A549 (cell line): Measurements from ENCODE around the gene GMPR2. TPM values are rescaled to one million over a fixed set of nuclear protein-coding genes. Genes with fewer than 3 reads are reported as not detected.

Source experiments
- ATAC-seq, 2 experiments: fragments of 200-7000 bp in 1 of 2; fragments of >200 bp in 1 of 2; cut with Nextera tagmentation in 1 of 2; cut with Tn5 transposase in 1 of 2; 3 replicates each; pipeline versions ENCODE4 v1.8.0 to v1.9.1; 2018 to 2020; ENCODE audit warnings: mild to moderate bottlenecking in 1 of 2, moderate library complexity in 1 of 2
- CTCF ChIA-PET: fragments of 300-600 bp; sonication (Branson Sonifier 250); formaldehyde crosslinking; extraction: SDS; loops from one replicate; lab custom pipeline; 2021; ENCODE audit warnings: antibody characterized with exemption, inconsistent platforms; lab: Yijun Ruan, JAX
- POLR2A ChIA-PET: fragments of 350-600 bp; formaldehyde crosslinking; extraction: SDS; loops from one replicate; lab custom pipeline; 2021; ENCODE audit warnings: antibody characterized with exemption, inconsistent platforms; lab: Yijun Ruan, JAX
- DNase-seq, 2 experiments: peaks; one replicate each; pipeline versions ENCODE4 v3.0.0 to v3.0.0-alpha.2; 2011 to 2016; ENCODE audit warnings: low read depth in 1 of 2, low spot score in 1 of 2
- FAIRE-seq: peaks from 2 replicates; lab custom pipeline; 2011; peaks lifted over from hg19 to GRCh38; lab: Jason Lieb, UNC
- H3K27ac ChIP-seq, 2 experiments: fragments of >200 bp; sonication (Bioruptor Twin); formaldehyde crosslinking; 3 replicates each; pipeline ENCODE4 v1.5.1; 2016 to 2017
- H3K4me1 ChIP-seq: fragments of >200 bp; sonication (Bioruptor Twin); formaldehyde crosslinking; 3 replicates; pipeline ENCODE4 v1.6.1; 2016
- H3K4me2 ChIP-seq: fragments of >200 bp; sonication (Bioruptor Twin); formaldehyde crosslinking; 3 replicates; pipeline ENCODE4 v1.6.1; 2016
- H3K4me3 ChIP-seq: fragments of >200 bp; sonication (Bioruptor Twin); formaldehyde crosslinking; 3 replicates; pipeline ENCODE4 v1.5.1; 2016
- H3K9me3 ChIP-seq: fragments of >200 bp; sonication (Bioruptor Twin); formaldehyde crosslinking; 3 replicates; pipeline ENCODE4 v1.6.1; 2016
- ATOH8 ChIP-seq: fragments of 250-450 bp; sonication (Bioruptor Pico); IDR thresholded peaks from 2 replicates; pipeline ENCODE4 v1.5.0; 2020; ENCODE audit warnings: low read depth, mild to moderate bottlenecking, moderate library complexity
- BHLHE40 ChIP-seq: IDR thresholded peaks from 2 replicates; pipeline ENCODE4 v1.6.1; 2012; ENCODE audit warnings: low read depth, low read length, inconsistent platforms
- CBX2 ChIP-seq: fragments of 200-600 bp; sonication (generic); IDR thresholded peaks from 2 replicates; pipeline ENCODE4 v1.6.1; 2016; ENCODE audit warnings: low read depth, mild to moderate bottlenecking, borderline replicate concordance
- CBX8 ChIP-seq: fragments of 200-600 bp; sonication (generic); IDR thresholded peaks from 2 replicates; pipeline ENCODE4 v1.6.1; 2016
- E2F6 ChIP-seq: IDR thresholded peaks from 2 replicates; pipeline ENCODE4 v1.6.1; 2012; ENCODE audit warnings: low read depth, borderline replicate concordance
- EHF ChIP-seq: fragments of 250-450 bp; sonication (Bioruptor Pico); IDR thresholded peaks from 2 replicates; pipeline ENCODE4 v1.5.0; 2020; ENCODE audit warnings: mild to moderate bottlenecking
- ELK1 ChIP-seq: fragments of 150-350 bp; IDR thresholded peaks from 2 replicates; pipeline ENCODE4 v1.6.1; 2014; ENCODE audit warnings: low read depth, mild to moderate bottlenecking, low read length
- FOXS1 ChIP-seq: fragments of 250-450 bp; sonication (Bioruptor Pico); IDR thresholded peaks from 2 replicates; pipeline ENCODE4 v1.5.0; 2020; ENCODE audit warnings: mild to moderate bottlenecking, moderate library complexity
- GATA3 ChIP-seq: IDR thresholded peaks from 2 replicates; pipeline ENCODE4 v1.6.1; 2012; ENCODE audit warnings: borderline replicate concordance
- HDAC2 ChIP-seq: fragments of 200-600 bp; sonication (generic); IDR thresholded peaks from 2 replicates; pipeline ENCODE4 v1.6.1; 2016
- HES2 ChIP-seq: fragments of >200 bp; sonication (Bioruptor Twin); formaldehyde crosslinking; IDR thresholded peaks from 2 replicates; pipeline ENCODE4 v1.6.1; 2016
- HOXA7 ChIP-seq: fragments of 250-450 bp; sonication (Bioruptor Pico); IDR thresholded peaks from 2 replicates; pipeline ENCODE4 v1.5.0; 2020; ENCODE audit warnings: mild to moderate bottlenecking, moderate library complexity
- KDM1A ChIP-seq: fragments of 200-600 bp; sonication (generic); IDR thresholded peaks from 2 replicates; pipeline ENCODE4 v1.6.1; 2016; ENCODE audit warnings: low read depth, mild to moderate bottlenecking
- KDM5A ChIP-seq: fragments of 200-600 bp; sonication (generic); IDR thresholded peaks from 2 replicates; pipeline ENCODE4 v1.6.1; 2016; ENCODE audit warnings: antibody characterized with exemption, mild to moderate bottlenecking
- MAFK ChIP-seq: fragments of 450-650 bp; IDR thresholded peaks from 2 replicates; pipeline ENCODE4 v1.6.1; 2014; ENCODE audit not compliant: partially characterized antibody
- MYC ChIP-seq: IDR thresholded peaks from 2 replicates; pipeline ENCODE4 v1.6.1; 2012; ENCODE audit warnings: mild to moderate bottlenecking, inconsistent platforms, low read length, improper control_type of control experiment, borderline replicate concordance
- NR3C1 ChIP-seq: fragments of >200 bp; sonication (Bioruptor Twin); formaldehyde crosslinking; IDR thresholded peaks from 3 replicates; pipeline ENCODE4 v1.6.1; 2017
- PBX3 ChIP-seq: IDR thresholded peaks from 2 replicates; pipeline ENCODE4 v1.6.1; 2012
- RARB ChIP-seq: fragments of 250-450 bp; sonication (Bioruptor Pico); IDR thresholded peaks from 2 replicates; pipeline ENCODE4 v1.8.0; 2021; ENCODE audit warnings: mild to moderate bottlenecking, moderate library complexity
- TFCP2L1 ChIP-seq: fragments of 250-450 bp; sonication (Bioruptor Pico); IDR thresholded peaks from 2 replicates; pipeline ENCODE4 v1.5.0; 2021; ENCODE audit warnings: mild to moderate bottlenecking
- USF2 ChIP-seq: fragments of 450-650 bp; IDR thresholded peaks from 2 replicates; pipeline ENCODE4 v1.6.1; 2014; ENCODE audit warnings: antibody characterized with exemption
- ZNF302 ChIP-seq: fragments of 250-450 bp; sonication (Bioruptor Pico); IDR thresholded peaks from 2 replicates; pipeline ENCODE4 v1.9.0; 2021; ENCODE audit warnings: inconsistent platforms, mild to moderate bottlenecking, moderate library complexity
- ZSCAN20 ChIP-seq: fragments of 250-450 bp; sonication (Bioruptor Pico); IDR thresholded peaks from 2 replicates; pipeline ENCODE4 v1.8.0; 2022; ENCODE audit warnings: mild to moderate bottlenecking, moderate library complexity
- WGBS: methylation state at CpG from one replicate; pipeline ENCODE4 v1.1.6; 2017; ENCODE audit errors: missing lambda C conversion rate; 5-methylcytosine and 5-hydroxymethylcytosine counted together
- polyA plus RNA-seq, 4 experiments: library from polyadenylated mRNA; depleted of rRNA in 3 of 4; stranded (reverse); fragments of >200 nt; fragmentation: RNase III in 1 of 4; extraction: RNeasy Plus Mini Kit Qiagen cat#74134 plus additional on column Dnase treatment in 1 of 4; gene quantifications; 2 replicates in 3 of 4; 3 replicates in 1 of 4; pipeline ENCODE4 v1.2.3, GENCODE V29; 2011 to 2017

GMPR2 gene
- polyA plus RNA-seq, 2 of the 4 experiments (the other 2 are of a cell fraction), result 70.0 to 91.7 TPM

- TF ChIP-seq CBX2 (no peak), E2F6 (peak; percentile 48; the same call in 1 of the 2 replicates)
- TF ChIP-seq, all 56 proteins: peak for 8
Observed at GRCh38 chr14:24232121-24232644, 546 bp upstream of the GMPR2 start, which contains the start of gene NEDD8 (continued).

GRCh38 chr14:24233538-24233866 lies 773 bp downstream of the GMPR2 start:
- ATAC-seq, result peak; percentile 13 to 14; a peak in 2 of 6 replicates
- Histone ChIP-seq H3K4me3 (peak overlapping the region; percentile 73), H3K27ac (peak overlapping the region; percentile 85 to 96; a peak in 4 of 6 replicates), H3K4me2 (peak overlapping the region; percentile 82), H3K4me1 (peaks cover 18% of the 10 kb centered on the region), H3K9me3 (no peaks in the 10 kb centered on the region)
- CTCF ChIA-PET, result interaction anchor here (1.1 to 1.9 kb wide), 4 partner anchors 9 to 64 kb away, joined by 4 to 12 read pairs (median 4); partner anchors contain the start of genes MDP1, RABGGTA and TINF2
- no peak for TF ChIP-seq MAFK
- TF ChIP-seq RARB (CRISPR knock-in tag), result no peak
- no peak for TF ChIP-seq E2F6
- no peak for TF ChIP-seq FOXS1 (CRISPR knock-in tag)
- no peak for TF ChIP-seq NR3C1
- no peak for TF ChIP-seq ZSCAN20 (CRISPR knock-in tag)
- no peak for TF ChIP-seq ELK1
- no peak for TF ChIP-seq KDM1A
- no peak for TF ChIP-seq HDAC2
- TF ChIP-seq KDM5A, result no peak
- WGBS, result 86% methylated on average over 2 of the region's 2 CpGs
- DNase-seq, result peak in 1 of 2 experiments; percentile 21
- FAIRE-seq, result no peak
- POLR2A ChIA-PET, result interaction anchor here (1.3 kb wide), 1 partner anchor 9 kb away, joined by 7 read pairs; the partner anchor contains the start of gene TINF2

- ChIA-PET POLR2A (interaction anchor here (1.1 to 1.3 kb wide), 2 partner anchors 8 to 37 kb away, joined by 5 to 7 read pairs; partner anchors contain the start of genes RABGGTA and TINF2), CTCF (interaction anchor here (0.6 to 21.7 kb wide), 7 partner anchors 8 to 67 kb away, joined by 3 to 601 read pairs (median 6); partner anchors contain the start of genes CIDEB, DHRS1, LTB4R and LTB4R2)
- Histone ChIP-seq H3K27ac (no peak overlapping the region), H3K4me3 (no peak overlapping the region), H3K9me3 (no peaks in the 10 kb centered on the region), H3K4me2 (peak overlapping the region; percentile 82), H3K4me1 (peaks cover 18% of the 10 kb centered on the region)
- FAIRE-seq, result no peak
- ATAC-seq, result no peak
- WGBS, result 78% methylated on average over 3 of the region's 3 CpGs
- TF ChIP-seq EHF, result no peak
- TF ChIP-seq USF2, result no peak
- no peak for TF ChIP-seq NR3C1
- TF ChIP-seq TFCP2L1, result no peak
- TF ChIP-seq ATOH8 (CRISPR knock-in tag), result no peak
- TF ChIP-seq HES2, result no peak
- no peak for TF ChIP-seq HOXA7 (CRISPR knock-in tag)
- TF ChIP-seq MYC, result no peak
- TF ChIP-seq CBX8, result no peak
- no peak for TF ChIP-seq GATA3
- no peak for TF ChIP-seq PBX3
- TF ChIP-seq KDM5A, result no peak
- TF ChIP-seq FOXS1 (CRISPR knock-in tag), result no peak
- no peak for TF ChIP-seq MAFK
- no peak for TF ChIP-seq BHLHE40
- TF ChIP-seq ZNF302 (CRISPR knock-in tag), result no peak
- DNase-seq, result no peak
Observed at GRCh38 chr14:24234095-24235005, 1.6 kb downstream of the GMPR2 start.
